ENCODE results near the gene PRKCZ. TPM values are rescaled to one million over a fixed set of nuclear protein-coding genes. Genes with fewer than 3 reads are reported as not detected.

The PRKCZ gene
- total and polyA plus RNA-seq, 7 donors, result 0.07 to 2.3 (median 0.42) TPM; not detected in 1

GRCh38 chr1:2234762-2235113, 184.5 kb downstream of the PRKCZ start:
- Histone ChIP-seq H3K27ac (peak overlapping the region; percentile 76), H3K9me3 (no peaks in the 10 kb centered on the region), H3K4me3 (peak overlapping the region; percentile 71), H3K36me3 (ENCODE audit: insufficient read depth in 1 of 2, low read depth in 1 of 2) (no peaks in the 10 kb centered on the region), H3K27me3 (ENCODE audit: insufficient read depth in 3 of 3, low read length in 2 of 3) (no peaks in the 10 kb centered on the region), H3K4me1 (peaks cover 90% of the 10 kb centered on the region)
- ATAC-seq (peak in 3 of 4 donors; percentile 52 to 58 (median 54)), DNase-seq (peak in 1 of 2 donors; percentile 50)
- TF ChIP-seq, protein P1, sequence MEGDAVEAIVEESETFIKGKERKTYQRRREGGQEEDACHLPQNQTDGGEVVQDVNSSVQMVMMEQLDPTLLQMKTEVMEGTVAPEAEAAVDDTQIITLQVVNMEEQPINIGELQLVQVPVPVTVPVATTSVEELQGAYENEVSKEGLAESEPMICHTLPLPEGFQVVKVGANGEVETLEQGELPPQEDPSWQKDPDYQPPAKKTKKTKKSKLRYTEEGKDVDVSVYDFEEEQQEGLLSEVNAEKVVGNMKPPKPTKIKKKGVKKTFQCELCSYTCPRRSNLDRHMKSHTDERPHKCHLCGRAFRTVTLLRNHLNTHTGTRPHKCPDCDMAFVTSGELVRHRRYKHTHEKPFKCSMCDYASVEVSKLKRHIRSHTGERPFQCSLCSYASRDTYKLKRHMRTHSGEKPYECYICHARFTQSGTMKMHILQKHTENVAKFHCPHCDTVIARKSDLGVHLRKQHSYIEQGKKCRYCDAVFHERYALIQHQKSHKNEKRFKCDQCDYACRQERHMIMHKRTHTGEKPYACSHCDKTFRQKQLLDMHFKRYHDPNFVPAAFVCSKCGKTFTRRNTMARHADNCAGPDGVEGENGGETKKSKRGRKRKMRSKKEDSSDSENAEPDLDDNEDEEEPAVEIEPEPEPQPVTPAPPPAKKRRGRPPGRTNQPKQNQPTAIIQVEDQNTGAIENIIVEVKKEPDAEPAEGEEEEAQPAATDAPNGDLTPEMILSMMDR (IDR thresholded peaks at IDR 0.05), result no peak
- WGBS, 3 donors, result 43 to 52% (median 52%) methylated on average over 4 of the region's 4 CpGs
- intact Hi-C loops (cut with DNase I), result loop anchor here (5.0 to 10.0 kb wide), 2 partner anchors 70 to 83 kb away; no protein-coding TSS in a partner anchor

Other genes with a start within 250 kb of the PRKCZ start
- gene GNB1, start 159.3 kb upstream of the PRKCZ start, total RNA-seq, result 10 to 100 TPM; 68.0 to 90.3 (median 75.9) TPM
- gene GNB1, start 159.3 kb upstream of the PRKCZ start, polyA plus RNA-seq, result 100 to 1,000 TPM in 1 of 3 donors, 10 to 100 TPM in 2; 32.3 to 100 (median 58.4) TPM
- gene CALML6, start 135.2 kb upstream of the PRKCZ start, total RNA-seq, result 10 to 100 TPM in 2 of 4 donors, 1 to 10 TPM in 2; 4.2 to 54.5 (median 16.0) TPM
- 10 to 100 TPM in 2 of 3 donors, 1 to 10 TPM in 1; 9.7 to 75.4 (median 49.8) TPM for gene CALML6, start 135.2 kb upstream of the PRKCZ start, polyA plus RNA-seq
- gene TMEM52, start 131.1 kb upstream of the PRKCZ start, total RNA-seq, result 100 to 1,000 TPM in 1 of 4 donors, 10 to 100 TPM in 3; 37.2 to 107 (median 53.4) TPM
- 100 to 1,000 TPM in 2 of 3 donors, 10 to 100 TPM in 1; 42.0 to 137 (median 114) TPM for gene TMEM52, start 131.1 kb upstream of the PRKCZ start, polyA plus RNA-seq
- not detected for gene CFAP74, start 46.6 kb upstream of the PRKCZ start, total RNA-seq
- under 1 TPM in 2 of 3 donors, not detected in 1; 0.01 to 0.05 TPM for gene CFAP74, start 46.6 kb upstream of the PRKCZ start, polyA plus RNA-seq
- under 1 TPM in 2 of 4 donors, not detected in 2; 0.24 to 0.47 TPM for gene GABRD, start 31.1 kb upstream of the PRKCZ start, total RNA-seq
- gene GABRD, start 31.1 kb upstream of the PRKCZ start, polyA plus RNA-seq, result under 1 TPM in 2 of 3 donors, not detected in 1; 0.05 to 0.66 TPM
- 10 to 100 TPM; 17.8 to 26.3 (median 19.4) TPM for gene FAAP20, start 144.4 kb downstream of the PRKCZ start, total RNA-seq
- 10 to 100 TPM; 22.1 to 48.1 (median 28.2) TPM for gene FAAP20, start 144.4 kb downstream of the PRKCZ start, polyA plus RNA-seq
- 10 to 100 TPM; 21.4 to 32.1 (median 30.3) TPM for gene SKI, start 177.9 kb downstream of the PRKCZ start, total RNA-seq
- gene SKI, start 177.9 kb downstream of the PRKCZ start, polyA plus RNA-seq, result 10 to 100 TPM in 2 of 3 donors, 1 to 10 TPM in 1; 7.7 to 20.9 (median 18.3) TPM

Measured in psoas muscle (tissue), 8 donors.